Measurements from ENCODE around the gene FGF12.

DNA sequence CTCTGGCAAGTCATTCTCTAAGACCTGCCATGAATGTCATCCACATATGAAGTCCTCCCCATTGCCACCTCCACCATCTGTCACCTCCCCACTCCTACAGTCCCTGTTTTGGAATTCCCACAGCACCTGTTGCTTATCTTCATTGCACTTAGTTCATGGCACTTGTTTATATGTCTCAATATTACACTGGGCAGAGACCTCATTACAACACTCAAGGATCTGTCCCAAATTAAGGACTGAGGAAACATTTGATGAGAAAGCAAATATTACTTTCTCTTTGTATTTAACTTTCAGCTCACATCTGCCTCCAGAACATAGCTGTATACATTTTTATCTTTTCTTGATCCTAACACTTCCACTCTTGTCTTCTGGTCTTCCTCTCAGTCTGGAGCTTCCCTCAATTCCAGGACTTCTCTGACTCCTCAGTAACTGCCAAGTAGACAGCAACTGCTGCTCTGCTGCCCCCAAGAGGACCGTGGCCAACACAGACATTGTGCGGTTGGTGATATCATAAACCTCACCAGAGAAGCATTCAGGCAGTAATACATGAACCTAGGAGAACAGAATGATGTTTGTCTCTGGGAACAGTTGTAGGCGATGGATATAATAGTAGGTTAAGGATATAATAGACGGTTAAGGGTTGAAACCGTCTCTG is 45.0 kb upstream of the FGF12 start:
- TF ChIP-seq, protein P1, sequence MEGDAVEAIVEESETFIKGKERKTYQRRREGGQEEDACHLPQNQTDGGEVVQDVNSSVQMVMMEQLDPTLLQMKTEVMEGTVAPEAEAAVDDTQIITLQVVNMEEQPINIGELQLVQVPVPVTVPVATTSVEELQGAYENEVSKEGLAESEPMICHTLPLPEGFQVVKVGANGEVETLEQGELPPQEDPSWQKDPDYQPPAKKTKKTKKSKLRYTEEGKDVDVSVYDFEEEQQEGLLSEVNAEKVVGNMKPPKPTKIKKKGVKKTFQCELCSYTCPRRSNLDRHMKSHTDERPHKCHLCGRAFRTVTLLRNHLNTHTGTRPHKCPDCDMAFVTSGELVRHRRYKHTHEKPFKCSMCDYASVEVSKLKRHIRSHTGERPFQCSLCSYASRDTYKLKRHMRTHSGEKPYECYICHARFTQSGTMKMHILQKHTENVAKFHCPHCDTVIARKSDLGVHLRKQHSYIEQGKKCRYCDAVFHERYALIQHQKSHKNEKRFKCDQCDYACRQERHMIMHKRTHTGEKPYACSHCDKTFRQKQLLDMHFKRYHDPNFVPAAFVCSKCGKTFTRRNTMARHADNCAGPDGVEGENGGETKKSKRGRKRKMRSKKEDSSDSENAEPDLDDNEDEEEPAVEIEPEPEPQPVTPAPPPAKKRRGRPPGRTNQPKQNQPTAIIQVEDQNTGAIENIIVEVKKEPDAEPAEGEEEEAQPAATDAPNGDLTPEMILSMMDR (IDR thresholded peaks at IDR 0.05; ENCODE audit: low read length): peak; percentile 45; the same call in 1 of the 2 replicates
- no peak for TF ChIP-seq EZH2 (IDR thresholded peaks at IDR 0.05; ENCODE audit: borderline replicate concordance, low read length)
